Osteoblast (primary cell): ENCODE measurements around the gene CBX1. TPM values are rescaled to one million over a fixed set of nuclear protein-coding genes. Genes with fewer than 3 reads are reported as not detected.

Experiments used
- DNase-seq: peaks from one replicate; pipeline ENCODE4 v3.0.0; 2011; ENCODE audit warnings: low spot score, mixed read lengths; ENCODE audit not compliant: insufficient read length; ENCODE audit errors: missing footprints
- H2AFZ ChIP-seq: 2 replicates; pipeline ENCODE4 v1.6.0; 2011; ENCODE audit warnings: mild to moderate bottlenecking, low read length
- H3K27ac ChIP-seq: 2 replicates; pipeline ENCODE4 v1.5.1; 2011; ENCODE audit warnings: mild to moderate bottlenecking, low read depth, low read length, moderate library complexity
- H3K27me3 ChIP-seq: 2 replicates; pipeline ENCODE4 v1.6.0; 2012; ENCODE audit warnings: mild to moderate bottlenecking, control low read depth, inconsistent platforms, low read length, moderate library complexity; ENCODE audit not compliant: insufficient read depth
- H3K36me3 ChIP-seq: 2 replicates; pipeline ENCODE4 v1.5.1; 2011; ENCODE audit warnings: mild to moderate bottlenecking, low read length, control low read depth, moderate library complexity; ENCODE audit not compliant: insufficient read depth
- H3K4me1 ChIP-seq: 2 replicates; pipeline ENCODE4 v1.5.1; 2011; ENCODE audit warnings: mild to moderate bottlenecking, low read length, control low read depth, moderate library complexity; ENCODE audit not compliant: insufficient read depth
- H3K4me2 ChIP-seq: 2 replicates; pipeline ENCODE4 v1.6.0; 2011; ENCODE audit warnings: mild to moderate bottlenecking, low read length; ENCODE audit not compliant: insufficient read depth
- H3K4me3 ChIP-seq: fragments of 200-600 bp; sonication (generic); 3 replicates; pipeline ENCODE4 v1.5.1; 2012; ENCODE audit warnings: mild to moderate bottlenecking, low read length, inconsistent platforms; ENCODE audit not compliant: insufficient read depth
- H3K79me2 ChIP-seq: 2 replicates; pipeline ENCODE4 v1.6.0; 2012; ENCODE audit warnings: mild to moderate bottlenecking, low read length, control low read depth, inconsistent platforms; ENCODE audit not compliant: insufficient read depth
- H3K9me3 ChIP-seq: 2 replicates; pipeline ENCODE4 v1.5.1; 2011; ENCODE audit warnings: low read depth, low read length, control low read depth
- H4K20me1 ChIP-seq: 2 replicates; pipeline ENCODE4 v1.6.0; 2012; ENCODE audit warnings: mild to moderate bottlenecking, low read length, control low read depth; ENCODE audit not compliant: insufficient read depth
- CTCF ChIP-seq: IDR thresholded peaks from 2 replicates; pipeline ENCODE4 v1.5.1; 2011; ENCODE audit warnings: mild to moderate bottlenecking, low read depth, low read length, moderate library complexity; ENCODE audit errors: extremely low read depth
- total RNA-seq: library from RNA; depleted of rRNA; stranded (reverse); fragments of >200 nt; gene quantifications from 2 replicates; pipeline ENCODE4 v1.2.3, GENCODE V29; 2012

The CBX1 gene
- total RNA-seq, 1 donor: 30.0 TPM

GRCh38 chr17:48030531-48030930, 70.7 kb downstream of the CBX1 start:
- H3K27ac ChIP-seq: peak overlapping the region; percentile 39

GRCh38 chr17:48028736-48029135, 72.5 kb downstream of the CBX1 start:
- no peak overlapping the region for H3K27ac ChIP-seq
- no peaks in the 10 kb centered on the region for H4K20me1 ChIP-seq
- no peaks in the 10 kb centered on the region for H3K27me3 ChIP-seq
- TF ChIP-seq CTCF: no peak
- no peaks in the 10 kb centered on the region for H3K9me3 ChIP-seq
- no peak for DNase-seq
- no peak overlapping the region for H3K4me2 ChIP-seq
- peaks cover 39% of the 10 kb centered on the region for H3K4me1 ChIP-seq
- peaks cover 9% of the 10 kb centered on the region for H3K36me3 ChIP-seq
- no peak overlapping the region for H3K4me3 ChIP-seq
- no peak overlapping the region for H2AFZ ChIP-seq
- H3K79me2 ChIP-seq: no peaks in the 10 kb centered on the region

More at GRCh38 chr17:48030531-48030930, 70.7 kb downstream of the CBX1 start:
- H3K27me3 ChIP-seq: no peaks in the 10 kb centered on the region
- no peaks in the 10 kb centered on the region for H3K79me2 ChIP-seq
- peaks cover 13% of the 10 kb centered on the region for H3K36me3 ChIP-seq
- H3K9me3 ChIP-seq: no peaks in the 10 kb centered on the region
- TF ChIP-seq CTCF: no peak
- DNase-seq: peak; percentile 87
- no peak overlapping the region for H2AFZ ChIP-seq
- H4K20me1 ChIP-seq: no peaks in the 10 kb centered on the region
- H3K4me2 ChIP-seq: no peak overlapping the region
- no peak overlapping the region for H3K4me3 ChIP-seq
- H3K4me1 ChIP-seq: peaks cover 23% of the 10 kb centered on the region

GRCh38 chr17:48027322-48027981, 73.8 kb downstream of the CBX1 start:
- H4K20me1 ChIP-seq: no peaks in the 10 kb centered on the region
- H3K79me2 ChIP-seq: no peaks in the 10 kb centered on the region
- no peak for DNase-seq
- H3K4me1 ChIP-seq: peaks cover 42% of the 10 kb centered on the region
- H3K4me3 ChIP-seq: no peak overlapping the region
- H3K9me3 ChIP-seq: no peaks in the 10 kb centered on the region
- no peak overlapping the region for H3K4me2 ChIP-seq
- H2AFZ ChIP-seq: no peak overlapping the region
- H3K36me3 ChIP-seq: peaks cover 6% of the 10 kb centered on the region
- peak overlapping the region; percentile 82 for H3K27ac ChIP-seq
- no peaks in the 10 kb centered on the region for H3K27me3 ChIP-seq
- no peak for TF ChIP-seq CTCF

- Histone ChIP-seq H2AFZ (peak overlapping the region; percentile 39), H3K27ac (peak overlapping the region; percentile 82)
- DNase-seq: peak; percentile 98
Observed at GRCh38 chr17:48026502-48027321, 74.6 kb downstream of the CBX1 start.

More at GRCh38 chr17:48026502-48027321, 74.6 kb downstream of the CBX1 start:
- Histone ChIP-seq H3K4me2 (peak overlapping the region; percentile 98), H3K4me1 (peaks cover 42% of the 10 kb centered on the region), H3K27me3 (no peaks in the 10 kb centered on the region), H3K4me3 (no peak overlapping the region), H3K79me2 (no peaks in the 10 kb centered on the region), H4K20me1 (no peaks in the 10 kb centered on the region), H3K9me3 (no peaks in the 10 kb centered on the region), H3K36me3 (no peaks in the 10 kb centered on the region)
- peak; percentile 93 for TF ChIP-seq CTCF
